ENCODE results near the gene ENTPD2. TPM values are rescaled to one million over a fixed set of nuclear protein-coding genes. Genes with fewer than 3 reads are reported as not detected.

Gene ENTPD2
- total RNA-seq, 1 experiment from 2014 or later = 32.5 TPM

GRCh38 chr9:137082222-137082924 lies 28.5 kb upstream of the ENTPD2 start:
- Histone ChIP-seq H3K4me2 (ENCODE audit: low read length) (peak overlapping the region; percentile 98), H3K79me2 (ENCODE audit: insufficient read depth, low read length) (peaks cover 13% of the 10 kb centered on the region; the same call in 1 of the 2 replicates), H3K36me3 (ENCODE audit: control insufficient read depth in 1 of 2, insufficient read depth in 2 of 2, low read length in 2 of 2) (peaks cover 0 to 8% of the 10 kb centered on the region in 2 experiments; a peak in 1 of 4 replicates), H3K4me1 (ENCODE audit: control insufficient read depth in 1 of 2, insufficient read depth in 2 of 2, low read length in 2 of 2) (peaks cover 34 to 63% of the 10 kb centered on the region in 2 experiments), H3K27me3 (ENCODE audit: insufficient read depth, low read length) (no peaks in the 10 kb centered on the region), H4K20me1 (ENCODE audit: insufficient read depth) (no peaks in the 10 kb centered on the region), H3K9me3 (ENCODE audit: control insufficient read depth in 1 of 2, insufficient read depth in 1 of 2, low read depth in 1 of 2, low read length in 2 of 2) (no peaks in the 10 kb centered on the region), H2AFZ (ENCODE audit: low read depth, low read length, poor library complexity, severe bottlenecking) (no peak overlapping the region), H3K9ac (ENCODE audit: low read length) (peak overlapping the region; percentile 50; the same call in 1 of the 2 replicates), H3K27ac (ENCODE audit: low read depth, low read length) (peak overlapping the region; percentile 98), H3K9me2 (ENCODE audit: insufficient read depth) (no peaks in the 10 kb centered on the region), H3K4me3 (replicated peaks in 1 of 2; ENCODE audit: low read depth in 1 of 2, low read length in 2 of 2) (no peak overlapping the region)
- no peak for DNase-seq (ENCODE audit: low read depth, low spot score)
- ChIA-PET POLR2A (interaction anchor here (0.9 to 4.8 kb wide), 2 partner anchors 12 to 13 kb away, joined by 4 to 43 read pairs; partner anchors contain the start of gene SAPCD2), CTCF (interaction anchor here (0.8 to 4.8 kb wide), 4 partner anchors 12 to 19 kb away, joined by 3 to 49 read pairs (median 4); partner anchors contain the start of gene SAPCD2), RAD21 (ENCODE audit: low non-redundant PET in 1 of 2, low total read pairs in 2 of 2, uncharacterized antibody in 2 of 2, unreplicated experiment in 2 of 2) (no interaction called here)
- BruUV-seq (replicated peaks) = no TSS peak
- no peak for ATAC-seq
- no peak for TF ChIP-seq EZH2phosphoT487 (IDR thresholded peaks at IDR 0.05; ENCODE audit: borderline replicate concordance)
- no peak for TF ChIP-seq ZNF274 (IDR thresholded peaks at IDR 0.05; ENCODE audit: low read depth, low read length)
- TF ChIP-seq RAD21 (IDR thresholded peaks at IDR 0.05; ENCODE audit: low read depth) = no peak
- TF ChIP-seq EGR1 (IDR thresholded peaks at IDR 0.05; ENCODE audit: low read depth) = no peak
- no peak for TF ChIP-seq POLR2AphosphoS5 (IDR thresholded peaks at IDR 0.05; ENCODE audit: low read depth, low read length)
- TF ChIP-seq FOSL1 (IDR thresholded peaks at IDR 0.05; ENCODE audit: low read depth) = no peak
- TF ChIP-seq ZFX (IDR thresholded peaks at IDR 0.05) = no peak
- TF ChIP-seq CTCF (IDR thresholded peaks at IDR 0.05 in 2 of 3, conservative IDR thresholded peaks at IDR 0.05 in 1 of 3; ENCODE audit: borderline replicate concordance in 1 of 3, insufficient read depth in 1 of 3, low read depth in 2 of 3, low read length in 2 of 3) = no peak
- no peak for TF ChIP-seq CBX3 (IDR thresholded peaks at IDR 0.05; ENCODE audit: low read depth)
- TF ChIP-seq SP1 (IDR thresholded peaks at IDR 0.05; ENCODE audit: low read depth) = no peak
- no peak for TF ChIP-seq MAX (IDR thresholded peaks at IDR 0.05)
- no peak for TF ChIP-seq REST (IDR thresholded peaks at IDR 0.05; ENCODE audit: low read depth)
- no peak for TF ChIP-seq POLR2A (IDR thresholded peaks at IDR 0.05; ENCODE audit: borderline replicate concordance, extremely low read depth, insufficient read depth, insufficient read length)
- TF ChIP-seq SIN3A (IDR thresholded peaks at IDR 0.05; ENCODE audit: low read depth) = no peak
- no peak for TF ChIP-seq JUND (IDR thresholded peaks at IDR 0.05)
- no peak for TF ChIP-seq CEBPB (IDR thresholded peaks at IDR 0.05; ENCODE audit: low read depth)
- no peak for TF ChIP-seq TCF7L2 (IDR thresholded peaks at IDR 0.05; ENCODE audit: borderline replicate concordance, extremely low read depth, insufficient read depth, insufficient read length)
- TF ChIP-seq SRF (IDR thresholded peaks at IDR 0.05; ENCODE audit: low read depth) = no peak
- intact Hi-C loops (cut with micrococcal nuclease) = no loop called here

Measured in HCT116 (cell line).